ENCODE measurements around the gene GPHA2.

DNA sequence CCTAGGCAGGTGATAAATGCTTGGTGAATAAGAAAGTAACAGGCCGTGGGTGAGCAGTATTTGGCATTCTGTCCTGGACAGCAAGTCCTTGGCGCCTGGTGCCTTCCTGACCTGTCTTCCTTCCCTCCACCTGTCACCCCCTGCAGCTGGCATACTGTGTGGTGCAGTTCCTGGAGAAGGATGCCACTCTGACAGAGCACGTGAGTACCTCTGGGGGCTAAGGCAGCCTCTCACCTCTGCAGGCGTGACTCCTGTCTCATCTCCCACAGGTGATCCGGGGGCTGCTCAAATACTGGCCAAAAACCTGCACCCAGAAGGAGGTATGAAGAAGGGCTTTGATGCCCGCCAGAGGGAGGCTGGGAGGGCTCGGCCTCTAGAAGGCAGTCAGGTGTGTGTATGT, 4.4 kb downstream of the GPHA2 start:
- TF ChIP-seq, protein P1, sequence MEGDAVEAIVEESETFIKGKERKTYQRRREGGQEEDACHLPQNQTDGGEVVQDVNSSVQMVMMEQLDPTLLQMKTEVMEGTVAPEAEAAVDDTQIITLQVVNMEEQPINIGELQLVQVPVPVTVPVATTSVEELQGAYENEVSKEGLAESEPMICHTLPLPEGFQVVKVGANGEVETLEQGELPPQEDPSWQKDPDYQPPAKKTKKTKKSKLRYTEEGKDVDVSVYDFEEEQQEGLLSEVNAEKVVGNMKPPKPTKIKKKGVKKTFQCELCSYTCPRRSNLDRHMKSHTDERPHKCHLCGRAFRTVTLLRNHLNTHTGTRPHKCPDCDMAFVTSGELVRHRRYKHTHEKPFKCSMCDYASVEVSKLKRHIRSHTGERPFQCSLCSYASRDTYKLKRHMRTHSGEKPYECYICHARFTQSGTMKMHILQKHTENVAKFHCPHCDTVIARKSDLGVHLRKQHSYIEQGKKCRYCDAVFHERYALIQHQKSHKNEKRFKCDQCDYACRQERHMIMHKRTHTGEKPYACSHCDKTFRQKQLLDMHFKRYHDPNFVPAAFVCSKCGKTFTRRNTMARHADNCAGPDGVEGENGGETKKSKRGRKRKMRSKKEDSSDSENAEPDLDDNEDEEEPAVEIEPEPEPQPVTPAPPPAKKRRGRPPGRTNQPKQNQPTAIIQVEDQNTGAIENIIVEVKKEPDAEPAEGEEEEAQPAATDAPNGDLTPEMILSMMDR (IDR thresholded peaks at IDR 0.05): no peak
- TF ChIP-seq POLR2A (IDR thresholded peaks at IDR 0.05): no peak
